Loucy (cell line): ENCODE measurements around the gene CHST14.

Experiments used
- EZH2phosphoT487 ChIP-seq: fragments of 200-600 bp; IDR thresholded peaks from 2 replicates; pipeline ENCODE4 v1.6.1; 2018; ENCODE audit warnings: antibody characterized with exemption, mild to moderate bottlenecking, moderate library complexity, borderline replicate concordance
- TF ChIP-seq, protein P1 (sequence below): fragments of 200-600 bp; sonication (generic); conservative IDR thresholded peaks from 2 replicates; pipeline ENCODE4 v1.5.1; 2014; ENCODE audit warnings: mild to moderate bottlenecking, antibody characterized with exemption, low read length

DNA sequence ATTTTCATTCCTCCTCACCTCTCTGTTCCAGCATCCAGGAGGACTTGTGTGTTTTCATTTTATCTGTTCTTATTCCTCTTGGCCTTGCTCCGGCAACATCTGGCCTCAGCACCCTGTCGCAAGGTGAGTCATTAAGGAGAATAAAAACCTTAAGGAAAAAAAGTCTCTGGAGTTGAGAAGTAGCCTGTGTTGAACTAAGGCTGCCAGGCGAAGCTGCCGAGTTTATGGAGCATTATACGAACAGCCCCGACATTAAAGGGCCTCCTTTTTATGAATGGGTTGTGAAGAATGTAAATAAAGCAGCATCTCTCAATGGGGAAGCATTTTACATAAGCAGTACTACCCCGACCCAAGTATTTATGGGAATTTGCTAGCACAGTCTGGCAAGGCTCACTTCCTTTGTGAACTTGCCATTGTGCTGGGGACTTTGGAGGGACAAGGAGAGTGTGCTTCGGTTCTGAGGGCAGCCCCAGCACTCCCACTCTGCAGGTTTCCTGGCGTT, 25.3 kb upstream of the CHST14 start:
- TF ChIP-seq, protein P1, sequence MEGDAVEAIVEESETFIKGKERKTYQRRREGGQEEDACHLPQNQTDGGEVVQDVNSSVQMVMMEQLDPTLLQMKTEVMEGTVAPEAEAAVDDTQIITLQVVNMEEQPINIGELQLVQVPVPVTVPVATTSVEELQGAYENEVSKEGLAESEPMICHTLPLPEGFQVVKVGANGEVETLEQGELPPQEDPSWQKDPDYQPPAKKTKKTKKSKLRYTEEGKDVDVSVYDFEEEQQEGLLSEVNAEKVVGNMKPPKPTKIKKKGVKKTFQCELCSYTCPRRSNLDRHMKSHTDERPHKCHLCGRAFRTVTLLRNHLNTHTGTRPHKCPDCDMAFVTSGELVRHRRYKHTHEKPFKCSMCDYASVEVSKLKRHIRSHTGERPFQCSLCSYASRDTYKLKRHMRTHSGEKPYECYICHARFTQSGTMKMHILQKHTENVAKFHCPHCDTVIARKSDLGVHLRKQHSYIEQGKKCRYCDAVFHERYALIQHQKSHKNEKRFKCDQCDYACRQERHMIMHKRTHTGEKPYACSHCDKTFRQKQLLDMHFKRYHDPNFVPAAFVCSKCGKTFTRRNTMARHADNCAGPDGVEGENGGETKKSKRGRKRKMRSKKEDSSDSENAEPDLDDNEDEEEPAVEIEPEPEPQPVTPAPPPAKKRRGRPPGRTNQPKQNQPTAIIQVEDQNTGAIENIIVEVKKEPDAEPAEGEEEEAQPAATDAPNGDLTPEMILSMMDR, result no peak
- no peak for TF ChIP-seq EZH2phosphoT487
